Testis (tissue), 3 donors: ENCODE data around the gene MYH14. TPM values are rescaled to one million over a fixed set of nuclear protein-coding genes. Genes with fewer than 3 reads are reported as not detected.

ENCODE experiments used
- DNase-seq: peaks from one replicate; pipeline ENCODE4 v3.0.0-alpha.2; 2019
- H3K27ac ChIP-seq, 2 donors: fragments of 200-600 bp; sonication (generic); one replicate each; pipeline ENCODE4 v1.5.1; 2019
- H3K27me3 ChIP-seq: fragments of 200-600 bp; sonication (generic); one replicate; pipeline ENCODE4 v1.5.1; 2019
- H3K36me3 ChIP-seq: fragments of 200-600 bp; sonication (generic); one replicate; pipeline ENCODE4 v1.5.1; 2017; ENCODE audit warnings: low read depth; ENCODE audit errors: missing control alignments
- H3K4me1 ChIP-seq: fragments of 200-600 bp; sonication (generic); one replicate; pipeline ENCODE4 v1.5.1; 2019
- H3K4me3 ChIP-seq, 2 donors: fragments of 200-600 bp; sonication (generic); one replicate each; pipeline ENCODE4 v1.5.1; 2017 to 2019
- H3K9me3 ChIP-seq: fragments of 200-600 bp; sonication (generic); one replicate; pipeline ENCODE4 v1.5.1; 2017
- POLR2A ChIP-seq: fragments of 450-650 bp; IDR thresholded peaks from one replicate; pipeline ENCODE4 v1.6.1; 2017; ENCODE audit warnings: antibody characterized with exemption, mild to moderate bottlenecking, moderate library complexity
- WGBS, 2 donors: methylation state at CpG; one replicate each; pipeline ENCODE4 v1.1.5; 2018; 5-methylcytosine and 5-hydroxymethylcytosine counted together
- intact Hi-C: fragments of 100-400 bp; cut with DNase I; formaldehyde crosslinking; loops from one replicate; pipeline ENCODE4 v1.15.1; 2023; ENCODE audit warnings: low total_unique reads
- polyA plus RNA-seq: library from polyadenylated mRNA; stranded (reverse); fragments of 350-450 nt; fragmentation: Illumina TruSeq; extraction: RNeasy Lipid Tissue Mini Kit (QIAGEN cat#74804); gene quantifications from one replicate; pipeline ENCODE4 v1.2.3, GENCODE V29; 2014; ENCODE audit warnings: low read depth, low replicate concordance; ENCODE audit not compliant: insufficient read depth
- total RNA-seq, 2 donors: library from RNA; depleted of rRNA; stranded (reverse); fragments of >200 nt; gene quantifications; one replicate each; pipeline ENCODE4 v1.2.3, GENCODE V29; 2016
- TF ChIP-seq, protein P1 (sequence below), 3 experiments: fragments of 450-650 bp in 2 of 3; fragments of 200-600 bp in 1 of 3; sonication (generic) in 1 of 3; IDR thresholded peaks; one replicate each; pipeline ENCODE4 v1.5.1; 2016 to 2019; ENCODE audit warnings: antibody characterized with exemption in 3 of 3, mild to moderate bottlenecking in 2 of 3, moderate library complexity in 1 of 3

The MYH14 gene
- total and polyA plus RNA-seq, 3 donors from 2014 or later: 6.0 to 7.9 (median 7.8) TPM

DNA sequence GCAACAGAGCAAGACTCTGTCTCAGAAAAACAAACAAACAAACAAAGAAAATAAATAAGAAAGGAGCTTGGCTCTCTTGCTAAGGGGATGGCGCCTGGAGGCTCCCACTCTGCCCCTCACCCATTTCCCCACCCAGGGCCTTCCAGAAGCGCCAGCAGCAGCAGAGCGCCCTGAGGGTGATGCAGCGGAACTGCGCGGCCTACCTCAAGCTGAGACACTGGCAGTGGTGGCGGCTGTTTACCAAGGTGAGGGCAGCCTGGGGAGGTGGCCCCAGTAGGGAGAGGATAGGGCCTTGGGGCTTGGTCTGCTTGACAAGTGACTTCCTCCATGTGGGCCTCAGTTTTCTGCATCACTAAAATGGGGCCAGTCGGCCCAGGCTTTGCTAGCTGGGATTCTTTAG, 59.8 kb downstream of the MYH14 start:
- TF ChIP-seq, protein P1, sequence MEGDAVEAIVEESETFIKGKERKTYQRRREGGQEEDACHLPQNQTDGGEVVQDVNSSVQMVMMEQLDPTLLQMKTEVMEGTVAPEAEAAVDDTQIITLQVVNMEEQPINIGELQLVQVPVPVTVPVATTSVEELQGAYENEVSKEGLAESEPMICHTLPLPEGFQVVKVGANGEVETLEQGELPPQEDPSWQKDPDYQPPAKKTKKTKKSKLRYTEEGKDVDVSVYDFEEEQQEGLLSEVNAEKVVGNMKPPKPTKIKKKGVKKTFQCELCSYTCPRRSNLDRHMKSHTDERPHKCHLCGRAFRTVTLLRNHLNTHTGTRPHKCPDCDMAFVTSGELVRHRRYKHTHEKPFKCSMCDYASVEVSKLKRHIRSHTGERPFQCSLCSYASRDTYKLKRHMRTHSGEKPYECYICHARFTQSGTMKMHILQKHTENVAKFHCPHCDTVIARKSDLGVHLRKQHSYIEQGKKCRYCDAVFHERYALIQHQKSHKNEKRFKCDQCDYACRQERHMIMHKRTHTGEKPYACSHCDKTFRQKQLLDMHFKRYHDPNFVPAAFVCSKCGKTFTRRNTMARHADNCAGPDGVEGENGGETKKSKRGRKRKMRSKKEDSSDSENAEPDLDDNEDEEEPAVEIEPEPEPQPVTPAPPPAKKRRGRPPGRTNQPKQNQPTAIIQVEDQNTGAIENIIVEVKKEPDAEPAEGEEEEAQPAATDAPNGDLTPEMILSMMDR (IDR thresholded peaks at IDR 0.05): no peak
- no peak for TF ChIP-seq POLR2A
- H3K27ac ChIP-seq: no peak overlapping the region
- intact Hi-C loops: no loop called here
- no peaks in the 10 kb centered on the region for H3K36me3 ChIP-seq
- no peaks in the 10 kb centered on the region for H3K27me3 ChIP-seq
- no peaks in the 10 kb centered on the region for H3K9me3 ChIP-seq
- WGBS, 2 donors: 89 to 90% methylated on average over 8 of the region's 8 CpGs
- no peak for DNase-seq
- H3K4me3 ChIP-seq: no peak overlapping the region
- peaks cover 8% of the 10 kb centered on the region for H3K4me1 ChIP-seq

DNA sequence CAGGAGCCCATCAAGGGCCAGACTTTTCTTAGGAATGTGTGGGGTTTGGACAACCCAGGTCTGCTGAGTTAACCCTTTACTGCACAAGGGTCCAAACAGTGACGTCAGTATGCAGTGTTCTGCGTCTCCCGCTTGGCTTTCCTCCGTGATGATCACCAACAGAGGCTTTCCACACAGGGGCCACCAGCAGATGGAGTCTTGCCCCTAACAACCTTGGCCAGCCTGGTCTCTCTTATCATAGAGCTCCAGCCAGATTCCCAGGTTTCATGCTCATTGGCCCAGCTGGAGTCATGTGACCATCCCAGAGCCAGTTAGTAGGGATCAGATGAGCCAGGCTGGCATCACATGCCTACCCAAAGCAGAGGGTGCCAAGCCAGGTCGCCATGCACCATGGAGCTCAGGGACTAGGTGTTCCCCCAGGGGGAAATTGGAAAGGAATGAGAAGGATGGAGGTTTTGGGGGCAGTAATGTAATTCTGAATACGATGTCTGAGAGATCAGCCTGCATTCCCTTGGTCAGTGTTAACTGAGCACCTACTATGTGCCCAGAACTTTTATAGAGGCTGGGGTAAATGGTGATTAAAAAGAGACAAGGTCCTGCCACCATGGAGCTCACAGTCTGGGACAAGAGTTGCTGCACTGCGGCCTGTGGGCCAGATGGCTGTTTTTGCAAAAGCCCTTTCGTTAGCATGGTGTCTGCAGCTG, 61.2 kb downstream of the MYH14 start:
- Histone ChIP-seq H3K27ac (no peak overlapping the region), H3K27me3 (no peaks in the 10 kb centered on the region), H3K36me3 (no peaks in the 10 kb centered on the region), H3K4me1 (peaks cover 8% of the 10 kb centered on the region), H3K4me3 (no peak overlapping the region), H3K9me3 (no peaks in the 10 kb centered on the region)
- no peak for DNase-seq
- WGBS, 2 donors: 75 to 77% methylated on average over 8 of the region's 8 CpGs
- TF ChIP-seq POLR2A: no peak
- TF ChIP-seq, protein P1 (IDR thresholded peaks at IDR 0.05): no peak
- intact Hi-C loops: no loop called here

DNA sequence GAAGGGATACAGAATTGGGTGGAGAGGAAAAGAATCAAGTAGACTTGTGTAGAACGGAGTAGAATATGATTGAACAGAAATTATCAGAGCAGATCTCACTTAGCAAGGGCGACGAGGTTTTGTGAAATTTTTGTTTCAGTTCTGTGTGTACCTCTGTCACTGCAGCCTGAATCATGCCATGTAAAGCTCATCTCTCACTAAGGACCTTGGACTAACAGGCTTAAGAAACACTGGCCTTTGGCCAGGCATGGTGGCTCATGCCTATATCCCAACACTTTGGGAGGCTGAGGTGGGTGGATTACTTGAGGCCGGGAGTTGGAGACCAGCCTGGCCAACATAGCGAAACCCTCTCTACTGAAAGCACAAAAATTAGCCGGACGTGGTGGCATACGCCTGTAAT, 62.6 kb downstream of the MYH14 start:
- Histone ChIP-seq H3K27me3 (no peaks in the 10 kb centered on the region), H3K36me3 (no peaks in the 10 kb centered on the region), H3K27ac (no peak overlapping the region), H3K4me1 (peaks cover 8% of the 10 kb centered on the region), H3K9me3 (no peaks in the 10 kb centered on the region), H3K4me3 (no peak overlapping the region)
- intact Hi-C loops: no loop called here
- 85 to 89% methylated on average over 8 of the region's 8 CpGs for WGBS, 2 donors
- DNase-seq: no peak
- TF ChIP-seq, protein P1 (IDR thresholded peaks at IDR 0.05): no peak
- no peak for TF ChIP-seq POLR2A

DNA sequence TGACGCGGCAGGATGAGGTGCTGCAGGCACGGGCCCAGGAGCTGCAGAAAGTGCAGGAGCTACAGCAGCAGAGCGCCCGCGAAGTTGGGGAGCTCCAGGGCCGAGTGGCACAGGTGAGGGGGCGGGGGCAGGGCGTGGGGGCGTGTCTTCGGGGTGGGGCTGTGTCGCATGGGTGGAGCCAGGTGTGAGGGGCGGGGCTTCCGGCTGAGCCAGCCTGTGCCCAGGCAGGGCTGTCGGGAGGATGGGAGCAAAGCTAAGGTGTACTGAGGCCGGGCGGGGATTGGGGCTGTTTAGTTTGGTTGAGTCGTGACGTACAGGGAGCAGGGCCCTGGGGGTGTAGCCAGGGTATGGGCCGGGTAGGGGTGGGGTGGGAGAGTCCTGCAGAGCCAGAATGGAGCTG, 63.5 kb downstream of the MYH14 start:
- TF ChIP-seq POLR2A: no peak
- TF ChIP-seq, protein P1 (IDR thresholded peaks at IDR 0.05): no peak
- Histone ChIP-seq H3K27ac (no peak overlapping the region), H3K36me3 (no peaks in the 10 kb centered on the region), H3K4me3 (no peak overlapping the region), H3K27me3 (no peaks in the 10 kb centered on the region), H3K9me3 (no peaks in the 10 kb centered on the region), H3K4me1 (peaks cover 8% of the 10 kb centered on the region)
- intact Hi-C loops: no loop called here
- peak; percentile 66 for DNase-seq
- WGBS, 2 donors: 24 to 36% methylated on average over 5 to 20 of the region's 20 CpGs

DNA sequence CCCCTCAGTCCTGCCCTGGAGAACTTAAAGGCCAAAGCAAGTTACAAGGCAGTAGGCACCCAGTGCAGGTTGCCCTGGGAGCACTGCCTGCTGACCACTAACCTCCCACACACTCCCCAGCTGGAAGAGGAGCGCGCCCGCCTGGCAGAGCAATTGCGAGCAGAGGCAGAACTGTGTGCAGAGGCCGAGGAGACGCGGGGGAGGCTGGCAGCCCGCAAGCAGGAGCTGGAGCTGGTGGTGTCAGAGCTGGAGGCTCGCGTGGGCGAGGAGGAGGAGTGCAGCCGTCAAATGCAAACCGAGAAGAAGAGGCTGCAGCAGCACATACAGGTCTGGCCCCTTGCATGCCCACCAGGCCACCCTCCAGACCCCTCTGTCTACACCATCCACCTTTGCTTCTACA, 64.6 kb downstream of the MYH14 start:
- DNase-seq: peak; percentile 89
- Histone ChIP-seq H3K36me3 (no peaks in the 10 kb centered on the region), H3K4me1 (peaks cover 8% of the 10 kb centered on the region), H3K27ac (no peak overlapping the region), H3K27me3 (no peaks in the 10 kb centered on the region), H3K9me3 (no peaks in the 10 kb centered on the region), H3K4me3 (no peak overlapping the region)
- WGBS, 2 donors: 12 to 26% methylated on average over 10 to 12 of the region's 13 CpGs
- intact Hi-C loops: no loop called here
- no peak for TF ChIP-seq POLR2A
- TF ChIP-seq, protein P1 (IDR thresholded peaks at IDR 0.05): no peak
